Endothelial cell (in vitro differentiated cells): ENCODE data around the gene RNF34. TPM values are rescaled to one million over a fixed set of nuclear protein-coding genes. Genes with fewer than 3 reads are reported as not detected.

ENCODE experiments used
- DNase-seq: peaks from one replicate; pipeline ENCODE4 v3.0.0; 2021; ENCODE audit warnings: low spot score
- H3K27ac Mint-ChIP-seq: one replicate; pipeline ENCODE4 v1.8.0; 2021; ENCODE audit warnings: mixed read lengths, inconsistent platforms; ENCODE audit not compliant: unreplicated experiment
- H3K27me3 Mint-ChIP-seq: one replicate; pipeline ENCODE4 v1.8.0; 2021; ENCODE audit warnings: mild to moderate bottlenecking, moderate library complexity, mixed read lengths, inconsistent platforms; ENCODE audit not compliant: unreplicated experiment
- H3K36me3 Mint-ChIP-seq: one replicate; pipeline ENCODE4 v1.8.0; 2021; ENCODE audit warnings: mild to moderate bottlenecking, low read depth, mixed read lengths, inconsistent platforms; ENCODE audit not compliant: unreplicated experiment
- H3K4me1 Mint-ChIP-seq: one replicate; pipeline ENCODE4 v1.8.0; 2021; ENCODE audit warnings: mild to moderate bottlenecking, mixed read lengths, inconsistent platforms; ENCODE audit not compliant: unreplicated experiment
- H3K4me3 Mint-ChIP-seq: one replicate; pipeline ENCODE4 v1.8.0; 2021; ENCODE audit warnings: mild to moderate bottlenecking, mixed read lengths, inconsistent platforms; ENCODE audit not compliant: unreplicated experiment
- H3K9me3 Mint-ChIP-seq: one replicate; pipeline ENCODE4 v1.8.0; 2021; ENCODE audit warnings: mixed read lengths, inconsistent platforms; ENCODE audit not compliant: unreplicated experiment
- CTCF ChIP-seq: fragments of 200-600 bp; sonication (generic); IDR thresholded peaks from one replicate; pipeline ENCODE4 v1.5.0; 2021; ENCODE audit warnings: antibody characterized with exemption; ENCODE audit not compliant: unreplicated experiment
- total RNA-seq: library from RNA; stranded (reverse); fragmentation: NEBNext Ultra II Directional; extraction: Animal tissue kit (Norgen Biotek cat#: 25700); gene quantifications from one replicate; pipeline ENCODE4 v1.2.1, GENCODE V29; 2021; ENCODE audit not compliant: unreplicated experiment

RNF34 gene
- total RNA-seq, 1 donor from 2014 or later: 46.5 TPM

GRCh38 chr12:121454921-121455320, 55.0 kb downstream of the RNF34 start:
- peaks cover 17% of the 10 kb centered on the region for H3K36me3 Mint-ChIP-seq
- no peak for TF ChIP-seq CTCF
- H3K27ac Mint-ChIP-seq: peak overlapping the region; percentile 42
- no peaks in the 10 kb centered on the region for H3K9me3 Mint-ChIP-seq
- no peak for DNase-seq
- peaks cover 7% of the 10 kb centered on the region for H3K4me1 Mint-ChIP-seq
- no peak overlapping the region for H3K4me3 Mint-ChIP-seq
- peaks cover 6% of the 10 kb centered on the region for H3K27me3 Mint-ChIP-seq

GRCh38 chr12:121455766-121456420, 56.0 kb downstream of the RNF34 start:
- H3K36me3 Mint-ChIP-seq: peaks cover 17% of the 10 kb centered on the region
- H3K27me3 Mint-ChIP-seq: peaks cover 6% of the 10 kb centered on the region
- H3K27ac Mint-ChIP-seq: no peak overlapping the region
- no peak for TF ChIP-seq CTCF
- no peak overlapping the region for H3K4me3 Mint-ChIP-seq
- peaks cover 7% of the 10 kb centered on the region for H3K4me1 Mint-ChIP-seq
- no peaks in the 10 kb centered on the region for H3K9me3 Mint-ChIP-seq
- DNase-seq: no peak

GRCh38 chr12:121456551-121456950, 56.6 kb downstream of the RNF34 start:
- Mint-ChIP-seq H3K4me1 (peaks cover 7% of the 10 kb centered on the region), H3K9me3 (no peaks in the 10 kb centered on the region), H3K36me3 (peaks cover 12% of the 10 kb centered on the region), H3K4me3 (no peak overlapping the region), H3K27ac (no peak overlapping the region), H3K27me3 (peaks cover 6% of the 10 kb centered on the region)
- no peak for DNase-seq
- no peak for TF ChIP-seq CTCF

- DNase-seq: no peak
- no peak for TF ChIP-seq CTCF
- Mint-ChIP-seq H3K27me3 (peaks cover 5% of the 10 kb centered on the region), H3K4me1 (peaks cover 14% of the 10 kb centered on the region), H3K27ac (no peak overlapping the region), H3K4me3 (no peak overlapping the region), H3K9me3 (no peaks in the 10 kb centered on the region), H3K36me3 (peaks cover 8% of the 10 kb centered on the region)
These were observed 61.1 kb downstream of the RNF34 start for GRCh38 chr12:121461048-121461447.

GRCh38 chr12:121464331-121464730, 64.4 kb downstream of the RNF34 start:
- Mint-ChIP-seq H3K4me1 (peaks cover 12% of the 10 kb centered on the region), H3K27me3 (peaks cover 7% of the 10 kb centered on the region), H3K4me3 (no peak overlapping the region), H3K36me3 (peaks cover 4% of the 10 kb centered on the region), H3K9me3 (no peaks in the 10 kb centered on the region), H3K27ac (no peak overlapping the region)
- no peak for DNase-seq
- TF ChIP-seq CTCF: no peak
